DMS153 (cell line): Measurements from ENCODE around the gene ZNF581.
A peak's percentile ranks its signal among the peaks of the same experiment; 100 is the strongest.

Source experiments
- DNase-seq: peaks from one replicate; lab custom pipeline; 2025; lab: John Stamatoyannopoulos, UW

ZNF581 gene

GRCh38 chr19:55626350-55626749 is 17.1 kb upstream of the ZNF581 start:
- no peak for DNase-seq

GRCh38 chr19:55632463-55632834 is 11.0 kb upstream of the ZNF581 start:
- DNase-seq: peak; percentile 88

- DNase-seq: no peak
Observed at GRCh38 chr19:55633861-55634260, 9.6 kb upstream of the ZNF581 start.

GRCh38 chr19:55635334-55635717 is 8.1 kb upstream of the ZNF581 start:
- DNase-seq: no peak

GRCh38 chr19:55635856-55636440 is 7.5 kb upstream of the ZNF581 start:
- DNase-seq: no peak

GRCh38 chr19:55636723-55637122 is 6.7 kb upstream of the ZNF581 start:
- DNase-seq: no peak

- DNase-seq: no peak
Observed at GRCh38 chr19:55637534-55637933, 5.9 kb upstream of the ZNF581 start.

- DNase-seq: no peak
Observed at GRCh38 chr19:55638864-55639359, 4.5 kb upstream of the ZNF581 start.

- peak; percentile 79 for DNase-seq
Observed at GRCh38 chr19:55640043-55640576, 3.3 kb upstream of the ZNF581 start.

- DNase-seq: no peak
Observed at GRCh38 chr19:55640577-55641425, 2.6 kb upstream of the ZNF581 start, which contains the start of gene ZNF580. Gene ZNF580 (plus strand): TSS chr19:55641002. CDS start chr19:55642509, 1,507 bp downstream.

GRCh38 chr19:55641426-55642152 is 1.9 kb upstream of the ZNF581 start:
- no peak for DNase-seq

GRCh38 chr19:55642153-55643002 is 1.1 kb upstream of the ZNF581 start:
- no peak for DNase-seq

- no peak for DNase-seq
Observed at GRCh38 chr19:55643887-55644176, 383 bp downstream of the ZNF581 start.

- no peak for DNase-seq
Observed at GRCh38 chr19:55644191-55644833, 863 bp downstream of the ZNF581 start.

GRCh38 chr19:55644842-55645511 is 1.5 kb downstream of the ZNF581 start:
- DNase-seq: no peak

GRCh38 chr19:55645512-55645881 is 2.0 kb downstream of the ZNF581 start:
- DNase-seq: no peak

GRCh38 chr19:55646889-55647731 is 3.7 kb downstream of the ZNF581 start:
- no peak for DNase-seq

- no peak for DNase-seq
Observed at GRCh38 chr19:55647732-55648584, 4.5 kb downstream of the ZNF581 start, which contains the start of gene CCDC106. Gene CCDC106 (plus strand): TSS chr19:55648212. CDS start chr19:55649047, 835 bp downstream.
